Stomach (tissue), 9 donors: Measurements from ENCODE around the gene GADL1. TPM values are rescaled to one million over a fixed set of nuclear protein-coding genes. Genes with fewer than 3 reads are reported as not detected.

Experiments
- DNase-seq, 2 donors: peaks; one replicate each; pipeline versions ENCODE4 v3.0.0 to v3.0.0-alpha.2; 2013 to 2019
- H3K27ac ChIP-seq, 5 donors: fragments of 200-600 bp in 4 of 5; sonication (generic) in 4 of 5; one replicate each; pipeline ENCODE4 v1.5.1; 2013 to 2019; ENCODE audit warnings: mild to moderate bottlenecking in 1 of 5, moderate library complexity in 1 of 5
- H3K27me3 ChIP-seq, 3 donors: fragments of 200-600 bp; sonication (generic); one replicate each; pipeline ENCODE4 v1.5.1; 2017 to 2019; ENCODE audit warnings: mixed run types in 1 of 3
- H3K36me3 ChIP-seq, 4 donors: fragments of 200-600 bp; sonication (generic); 1 replicate in 3 of 4; 2 replicates in 1 of 4; pipeline ENCODE4 v1.5.1; 2016 to 2019
- H3K4me1 ChIP-seq, 4 donors: fragments of 200-600 bp; sonication (generic); one replicate each; pipeline ENCODE4 v1.5.1; 2016 to 2019
- H3K4me3 ChIP-seq, 4 donors: fragments of 200-600 bp; sonication (generic) in 3 of 4; one replicate each; pipeline ENCODE4 v1.5.1; 2016 to 2019; ENCODE audit warnings: mild to moderate bottlenecking in 1 of 4
- H3K9me3 ChIP-seq, 4 donors: fragments of 200-600 bp; sonication (generic); one replicate each; pipeline ENCODE4 v1.5.1; 2016 to 2019
- EP300 ChIP-seq: sonication (generic); formaldehyde crosslinking; IDR thresholded peaks from one replicate; pipeline ENCODE4 v1.6.1; 2017; ENCODE audit warnings: antibody characterized with exemption
- POLR2A ChIP-seq, 4 donors: fragments of 450-650 bp; IDR thresholded peaks; one replicate each; pipeline ENCODE4 v1.6.1; 2016; ENCODE audit warnings: antibody characterized with exemption in 4 of 4, control low read depth in 2 of 4, mild to moderate bottlenecking in 1 of 4, moderate library complexity in 1 of 4
- POLR2AphosphoS5 ChIP-seq, 3 donors: sonication (generic); formaldehyde crosslinking; IDR thresholded peaks; one replicate each; pipeline ENCODE4 v1.6.1; 2016; ENCODE audit warnings: antibody characterized with exemption in 3 of 3
- WGBS, 5 donors: extraction: QIAGEN DNeasy Blood & Tissue Kit in 3 of 5; methylation state at CpG; one replicate each; pipeline versions ENCODE4 v1.1.5 to v1.1.7; 2013 to 2018; 5-methylcytosine and 5-hydroxymethylcytosine counted together
- intact Hi-C: fragments of 100-400 bp; cut with DNase I; formaldehyde crosslinking; loops from one replicate; pipeline ENCODE4 v1.15.1; 2023; ENCODE audit warnings: low total_unique reads
- polyA plus RNA-seq, 3 donors: library from polyadenylated mRNA; stranded (reverse); fragments of 200-250 nt; gene quantifications; one replicate each; pipeline ENCODE4 v1.2.3, GENCODE V29; 2013
- total RNA-seq, 5 donors: library from RNA; depleted of rRNA; stranded (reverse); fragments of >200 nt; gene quantifications; one replicate each; pipeline versions ENCODE4 v1.1.0 to v1.2.3, GENCODE V29; 2014 to 2016
- TF ChIP-seq, protein P1 (sequence below), 7 experiments: fragments of 450-650 bp in 4 of 7; fragments of 200-600 bp in 3 of 7; sonication (generic) in 3 of 7; IDR thresholded peaks; one replicate each; pipeline ENCODE4 v1.5.1; 2016 to 2019; ENCODE audit warnings: antibody characterized with exemption in 7 of 7, control low read depth in 2 of 7, mild to moderate bottlenecking in 1 of 7
- donor health status: healthy with polysubstance abuse.
- donor health status: Bipolar disorder and iron deficiency.
- donor health status: healthy.

Gene GADL1
- total and polyA plus RNA-seq, 8 donors = 0.03 to 0.73 TPM; not detected in 6

DNA sequence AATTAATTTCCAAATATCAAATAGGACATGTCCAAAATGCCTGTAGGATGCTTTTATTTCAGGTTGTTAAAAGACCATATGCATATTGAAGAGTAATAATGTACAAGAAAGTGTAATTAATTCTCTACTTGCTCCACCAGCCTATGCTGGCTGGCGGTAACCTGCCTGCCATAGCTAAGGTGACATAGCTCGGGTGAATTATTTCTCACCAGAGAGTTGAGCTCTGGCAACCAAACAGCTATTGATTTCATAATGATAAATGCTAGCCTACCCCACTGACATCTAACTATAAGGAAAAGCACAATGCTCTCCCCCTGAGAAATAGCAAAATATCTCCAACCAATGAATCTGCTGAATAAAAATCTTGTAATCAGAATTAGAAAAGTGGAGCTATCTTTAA, 48.9 kb downstream of the GADL1 start:
- WGBS, 5 donors = 89 to 96% (median 94%) methylated on average over 2 of the region's 2 CpGs

DNA sequence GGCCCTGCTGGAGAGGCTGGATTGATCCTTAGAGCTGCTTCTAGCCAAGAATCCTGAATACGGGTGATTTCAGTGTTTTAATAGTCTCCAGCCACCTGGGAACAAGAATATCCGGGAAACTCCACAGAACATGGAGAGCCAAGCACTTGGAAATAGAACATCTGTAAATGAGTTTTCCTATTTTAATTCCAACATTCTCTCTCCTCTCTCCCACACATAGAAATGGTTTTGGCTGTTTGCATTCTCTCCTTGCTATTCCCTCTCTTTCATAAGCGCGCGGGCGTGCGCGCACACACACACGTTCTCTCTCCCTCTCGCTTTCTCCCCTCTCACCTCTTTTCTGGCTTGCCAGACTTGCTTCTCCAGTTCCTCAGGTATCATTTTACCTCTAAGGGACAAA, 50.6 kb downstream of the GADL1 start:
- no peak overlapping the region for H3K27ac ChIP-seq
- WGBS, 5 donors = 50 to 72% (median 55%) methylated on average over 10 of the region's 10 CpGs
- intact Hi-C loops = no loop called here

More for the DNA sequence above, 48.9 kb downstream of the GADL1 start:
- Histone ChIP-seq H3K27me3 (no peaks in the 10 kb centered on the region), H3K9me3 (no peaks in the 10 kb centered on the region), H3K36me3 (no peaks in the 10 kb centered on the region), H3K4me3 (no peak overlapping the region), H3K27ac (no peak overlapping the region), H3K4me1 (no peaks in the 10 kb centered on the region)
- TF ChIP-seq POLR2A (IDR thresholded peaks at IDR 0.05) (no peak), POLR2AphosphoS5 (IDR thresholded peaks at IDR 0.05) (no peak), EP300 (no peak)
- TF ChIP-seq, protein P1, sequence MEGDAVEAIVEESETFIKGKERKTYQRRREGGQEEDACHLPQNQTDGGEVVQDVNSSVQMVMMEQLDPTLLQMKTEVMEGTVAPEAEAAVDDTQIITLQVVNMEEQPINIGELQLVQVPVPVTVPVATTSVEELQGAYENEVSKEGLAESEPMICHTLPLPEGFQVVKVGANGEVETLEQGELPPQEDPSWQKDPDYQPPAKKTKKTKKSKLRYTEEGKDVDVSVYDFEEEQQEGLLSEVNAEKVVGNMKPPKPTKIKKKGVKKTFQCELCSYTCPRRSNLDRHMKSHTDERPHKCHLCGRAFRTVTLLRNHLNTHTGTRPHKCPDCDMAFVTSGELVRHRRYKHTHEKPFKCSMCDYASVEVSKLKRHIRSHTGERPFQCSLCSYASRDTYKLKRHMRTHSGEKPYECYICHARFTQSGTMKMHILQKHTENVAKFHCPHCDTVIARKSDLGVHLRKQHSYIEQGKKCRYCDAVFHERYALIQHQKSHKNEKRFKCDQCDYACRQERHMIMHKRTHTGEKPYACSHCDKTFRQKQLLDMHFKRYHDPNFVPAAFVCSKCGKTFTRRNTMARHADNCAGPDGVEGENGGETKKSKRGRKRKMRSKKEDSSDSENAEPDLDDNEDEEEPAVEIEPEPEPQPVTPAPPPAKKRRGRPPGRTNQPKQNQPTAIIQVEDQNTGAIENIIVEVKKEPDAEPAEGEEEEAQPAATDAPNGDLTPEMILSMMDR (IDR thresholded peaks at IDR 0.05) = no peak
- intact Hi-C loops = no loop called here
- DNase-seq = no peak

DNA sequence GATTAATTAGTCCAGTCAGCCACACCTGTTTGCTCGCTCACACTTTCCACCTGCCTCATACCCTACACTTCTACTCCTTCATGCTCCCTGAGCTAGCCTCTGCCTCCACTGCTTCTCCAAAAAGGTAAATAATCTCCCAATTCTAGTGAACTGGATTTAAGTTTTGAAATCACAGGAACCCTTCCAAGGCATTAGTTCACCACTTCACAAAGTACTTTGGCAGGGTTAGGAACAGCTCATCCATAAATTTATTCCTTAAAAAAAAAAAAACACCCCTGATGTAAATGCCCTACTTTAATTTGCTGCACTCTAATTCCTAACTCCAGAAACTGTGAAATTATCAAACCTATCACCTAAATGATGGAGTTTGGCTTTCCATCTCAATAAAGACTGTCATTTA, 58.3 kb downstream of the GADL1 start:
- 82 to 97% (median 95%) methylated on average over 1 of the region's 1 CpG for WGBS, 5 donors

More for the DNA sequence above, 50.6 kb downstream of the GADL1 start:
- Histone ChIP-seq H3K27me3 (no peaks in the 10 kb centered on the region), H3K36me3 (no peaks in the 10 kb centered on the region), H3K4me1 (no peaks in the 10 kb centered on the region), H3K4me3 (no peak overlapping the region), H3K9me3 (no peaks in the 10 kb centered on the region)
- peak in 1 of 2 donors; percentile 74 for DNase-seq
- TF ChIP-seq EP300 = no peak
- no peak for TF ChIP-seq POLR2AphosphoS5 (IDR thresholded peaks at IDR 0.05)
- TF ChIP-seq POLR2A (IDR thresholded peaks at IDR 0.05) = no peak
- TF ChIP-seq, protein P1 (IDR thresholded peaks at IDR 0.05) = no peak

DNA sequence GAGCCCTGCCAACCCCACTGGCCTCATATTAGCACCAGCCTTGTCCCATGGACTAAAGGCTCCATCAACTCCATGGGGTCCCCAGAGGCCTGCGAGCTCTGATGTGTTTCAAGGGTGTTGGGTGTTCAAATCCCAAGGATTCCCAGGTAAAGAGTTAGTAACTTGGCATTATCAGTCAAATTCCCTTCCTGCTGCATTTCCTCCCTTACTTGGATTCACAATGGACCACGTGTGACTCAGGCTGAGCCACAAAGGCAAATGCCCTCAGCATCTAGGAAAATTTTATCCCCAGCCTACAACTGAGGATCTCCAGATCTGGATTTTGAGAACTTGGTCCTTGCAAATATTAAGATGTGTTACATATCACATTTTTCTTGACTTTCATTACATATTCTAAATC, 58.8 kb downstream of the GADL1 start:
- H3K27ac ChIP-seq = no peak overlapping the region
- no peaks in the 10 kb centered on the region for H3K4me1 ChIP-seq
- WGBS, 5 donors = 56 to 71% (median 66%) methylated on average over 2 of the region's 2 CpGs
- H3K4me3 ChIP-seq = no peak overlapping the region
- H3K27me3 ChIP-seq = no peaks in the 10 kb centered on the region
- TF ChIP-seq EP300 = no peak
- TF ChIP-seq POLR2AphosphoS5 (IDR thresholded peaks at IDR 0.05) = no peak
- H3K9me3 ChIP-seq = no peaks in the 10 kb centered on the region
- intact Hi-C loops = no loop called here
- no peak for DNase-seq
- H3K36me3 ChIP-seq = no peaks in the 10 kb centered on the region

More for the DNA sequence above, 58.3 kb downstream of the GADL1 start:
- Histone ChIP-seq H3K4me3 (no peak overlapping the region), H3K36me3 (no peaks in the 10 kb centered on the region), H3K27ac (no peak overlapping the region), H3K9me3 (no peaks in the 10 kb centered on the region), H3K4me1 (no peaks in the 10 kb centered on the region), H3K27me3 (no peaks in the 10 kb centered on the region)
- DNase-seq = no peak
- TF ChIP-seq POLR2AphosphoS5 (IDR thresholded peaks at IDR 0.05) (no peak), POLR2A (IDR thresholded peaks at IDR 0.05) (no peak), EP300 (no peak)
- TF ChIP-seq, protein P1 (IDR thresholded peaks at IDR 0.05) = no peak
- intact Hi-C loops = no loop called here

DNA sequence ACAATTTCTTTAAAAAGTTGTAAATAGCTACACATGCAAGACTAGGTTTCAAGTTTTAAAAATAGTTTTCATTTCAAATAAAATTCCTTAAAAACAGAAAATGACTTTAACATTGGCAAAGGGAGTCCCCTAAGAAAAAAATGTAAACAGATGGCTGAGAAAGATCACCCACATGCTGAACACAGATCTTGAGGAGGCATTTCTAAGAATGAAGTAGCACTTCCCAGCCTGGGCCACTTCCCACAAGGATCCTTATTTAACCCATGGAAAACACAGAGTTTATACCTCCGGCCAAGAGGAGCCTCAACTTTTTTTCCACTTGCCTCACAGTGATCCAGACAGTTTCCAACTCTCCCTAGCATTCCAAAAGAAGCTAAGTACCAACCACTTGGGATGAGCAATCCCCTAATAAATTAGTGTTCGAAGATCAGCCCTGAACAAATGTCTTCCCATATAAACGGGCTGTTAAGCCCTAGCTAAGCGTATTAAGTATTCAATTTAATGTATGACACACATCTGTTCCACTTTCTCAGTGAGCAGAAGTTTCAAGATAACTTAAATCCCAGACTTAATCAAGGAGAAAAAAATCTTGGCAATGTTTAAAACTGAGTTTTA, 61.4 kb downstream of the GADL1 start:
- no peaks in the 10 kb centered on the region for H3K27me3 ChIP-seq
- H3K9me3 ChIP-seq = no peaks in the 10 kb centered on the region
- no peak overlapping the region for H3K4me3 ChIP-seq
- no peak overlapping the region for H3K27ac ChIP-seq
- DNase-seq = no peak
- no peak for TF ChIP-seq POLR2AphosphoS5 (IDR thresholded peaks at IDR 0.05)
- no peak for TF ChIP-seq EP300
- TF ChIP-seq POLR2A (IDR thresholded peaks at IDR 0.05) = no peak
- TF ChIP-seq, protein P1 (IDR thresholded peaks at IDR 0.05) = no peak
- H3K36me3 ChIP-seq = no peaks in the 10 kb centered on the region
- 58 to 84% (median 75%) methylated on average over 4 of the region's 4 CpGs for WGBS, 5 donors
- intact Hi-C loops = no loop called here
- no peaks in the 10 kb centered on the region for H3K4me1 ChIP-seq
